Nephron (organoid): ENCODE data around the gene REV1.

ENCODE experiments used
- H3K27ac Mint-ChIP-seq, 3 experiments: 2 replicates each; pipeline ENCODE4 v1.8.0; 2020; ENCODE audit warnings: mixed read lengths in 3 of 3, mild to moderate bottlenecking in 2 of 3, moderate library complexity in 1 of 3
- H3K27me3 Mint-ChIP-seq: 2 replicates; pipeline ENCODE4 v1.8.0; 2021; ENCODE audit warnings: low read depth, mild to moderate bottlenecking, moderate library complexity, mixed read lengths
- H3K36me3 Mint-ChIP-seq: 2 replicates; pipeline ENCODE4 v1.8.0; 2020; ENCODE audit warnings: low read depth, mixed read lengths
- H3K4me1 Mint-ChIP-seq: 2 replicates; pipeline ENCODE4 v1.8.0; 2020; ENCODE audit warnings: mixed read lengths
- H3K4me3 Mint-ChIP-seq, 3 experiments: 2 replicates each; pipeline ENCODE4 v1.8.0; 2020; ENCODE audit warnings: mild to moderate bottlenecking in 3 of 3, mixed read lengths in 3 of 3, moderate library complexity in 2 of 3
- H3K9me3 Mint-ChIP-seq: 2 replicates; pipeline ENCODE4 v1.8.0; 2020; ENCODE audit warnings: mixed read lengths
- CTCF ChIP-seq, 3 experiments: fragments of 200-600 bp; sonication (generic); IDR thresholded peaks; one replicate each; pipeline ENCODE4 v1.5.0; 2021; ENCODE audit warnings: antibody characterized with exemption in 3 of 3; ENCODE audit not compliant: unreplicated experiment in 3 of 3

The REV1 gene

GRCh38 chr2:99430614-99431291 is 59.1 kb downstream of the REV1 start:
- H3K9me3 Mint-ChIP-seq = no peaks in the 10 kb centered on the region
- H3K4me3 Mint-ChIP-seq = no peak overlapping the region
- no peaks in the 10 kb centered on the region for H3K27me3 Mint-ChIP-seq
- H3K36me3 Mint-ChIP-seq = peaks cover 54% of the 10 kb centered on the region
- peaks cover 15% of the 10 kb centered on the region for H3K4me1 Mint-ChIP-seq
- H3K27ac Mint-ChIP-seq = peak overlapping the region; percentile 12 to 66 (median 30)
- TF ChIP-seq CTCF (IDR thresholded peaks at IDR 0.05; ENCODE audit: unreplicated experiment in 3 of 3) = no peak

GRCh38 chr2:99425022-99425421 is 64.8 kb downstream of the REV1 start:
- TF ChIP-seq CTCF (IDR thresholded peaks at IDR 0.05; ENCODE audit: unreplicated experiment in 3 of 3) = no peak
- peaks cover 65% of the 10 kb centered on the region for H3K36me3 Mint-ChIP-seq
- no peaks in the 10 kb centered on the region for H3K9me3 Mint-ChIP-seq
- no peak overlapping the region for H3K27ac Mint-ChIP-seq
- H3K4me3 Mint-ChIP-seq = no peak overlapping the region
- H3K27me3 Mint-ChIP-seq = no peaks in the 10 kb centered on the region
- H3K4me1 Mint-ChIP-seq = no peaks in the 10 kb centered on the region

GRCh38 chr2:99424371-99424770 is 65.4 kb downstream of the REV1 start:
- H3K36me3 Mint-ChIP-seq = peaks cover 65% of the 10 kb centered on the region
- TF ChIP-seq CTCF (IDR thresholded peaks at IDR 0.05; ENCODE audit: unreplicated experiment in 3 of 3) = no peak
- no peak overlapping the region for H3K27ac Mint-ChIP-seq
- H3K4me1 Mint-ChIP-seq = no peaks in the 10 kb centered on the region
- H3K27me3 Mint-ChIP-seq = no peaks in the 10 kb centered on the region
- no peak overlapping the region for H3K4me3 Mint-ChIP-seq
- H3K9me3 Mint-ChIP-seq = no peaks in the 10 kb centered on the region

- no peak for TF ChIP-seq CTCF (IDR thresholded peaks at IDR 0.05; ENCODE audit: unreplicated experiment in 3 of 3)
- Mint-ChIP-seq H3K4me1 (no peaks in the 10 kb centered on the region), H3K27ac (no peak overlapping the region), H3K27me3 (no peaks in the 10 kb centered on the region), H3K4me3 (no peak overlapping the region), H3K9me3 (no peaks in the 10 kb centered on the region), H3K36me3 (peaks cover 68% of the 10 kb centered on the region)
Measured at GRCh38 chr2:99422599-99422998, 67.2 kb downstream of the REV1 start.

- Mint-ChIP-seq H3K4me3 (no peak overlapping the region), H3K36me3 (peaks cover 68% of the 10 kb centered on the region), H3K27ac (no peak overlapping the region), H3K27me3 (no peaks in the 10 kb centered on the region), H3K9me3 (no peaks in the 10 kb centered on the region), H3K4me1 (no peaks in the 10 kb centered on the region)
- TF ChIP-seq CTCF (IDR thresholded peaks at IDR 0.05; ENCODE audit: unreplicated experiment in 3 of 3) = no peak
Measured at GRCh38 chr2:99421469-99421868, 68.3 kb downstream of the REV1 start.

- Mint-ChIP-seq H3K27me3 (no peaks in the 10 kb centered on the region), H3K27ac (no peak overlapping the region), H3K36me3 (peaks cover 72% of the 10 kb centered on the region), H3K4me3 (no peak overlapping the region), H3K4me1 (no peaks in the 10 kb centered on the region), H3K9me3 (no peaks in the 10 kb centered on the region)
- TF ChIP-seq CTCF (IDR thresholded peaks at IDR 0.05; ENCODE audit: unreplicated experiment in 3 of 3) = no peak
Measured at GRCh38 chr2:99420751-99421299, 69.0 kb downstream of the REV1 start.
